Activated B cell treated with CpG ODN at 0.5 μM for 24 hours (primary cell): ENCODE data around the gene CAPN9. TPM values are rescaled to one million over a fixed set of nuclear protein-coding genes. Genes with fewer than 3 reads are reported as not detected.
"Not testable (repeated sequence)": the region's sequence is repeated elsewhere in the genome, so short reads cannot be mapped to it uniquely, and the experiment has no call there.

Experiments used
- ATAC-seq: fragments of 200-7000 bp; cut with Tn5 transposase; one replicate; pipeline ENCODE4 v1.10.0; 2021; ENCODE audit warnings: low read depth, mild to moderate bottlenecking, moderate library complexity
- CTCF ChIA-PET: fragments of 350-600 bp; sonication (Branson Sonifier 250); formaldehyde crosslinking; loops from one replicate; lab custom pipeline; 2021; ENCODE audit warnings: antibody characterized with exemption; lab: Charles Lee
- POLR2A ChIA-PET: fragments of 350-600 bp; sonication (Branson Sonifier 250); formaldehyde crosslinking; loops from one replicate; lab custom pipeline; 2021; ENCODE audit warnings: antibody characterized with exemption; lab: Charles Lee
- DNase-seq: peaks from one replicate; pipeline ENCODE4 v3.0.0; 2022
- H3K27ac Mint-ChIP-seq: one replicate; pipeline ENCODE4 v1.8.0; 2020; ENCODE audit warnings: mixed read lengths
- H3K27me3 Mint-ChIP-seq: one replicate; pipeline ENCODE4 v1.8.0; 2021; ENCODE audit warnings: mixed read lengths
- H3K36me3 Mint-ChIP-seq: one replicate; pipeline ENCODE4 v1.8.0; 2021; ENCODE audit warnings: low read depth, mixed read lengths
- H3K4me1 Mint-ChIP-seq: one replicate; pipeline ENCODE4 v1.8.0; 2021; ENCODE audit warnings: mixed read lengths
- H3K4me3 Mint-ChIP-seq: one replicate; pipeline ENCODE4 v1.8.0; 2020; ENCODE audit warnings: mild to moderate bottlenecking, mixed read lengths
- H3K9me3 Mint-ChIP-seq: one replicate; pipeline ENCODE4 v1.8.0; 2020; ENCODE audit warnings: mixed read lengths
- CTCF ChIP-seq: fragments of 200-600 bp; IDR thresholded peaks from one replicate; pipeline ENCODE4 v1.8.0; 2022; ENCODE audit warnings: antibody characterized with exemption, mild to moderate bottlenecking
- intact Hi-C: fragments of 100-400 bp; cut with micrococcal nuclease; formaldehyde crosslinking; loops from one replicate; pipeline ENCODE4 v1.15.1; 2024
- total RNA-seq: library from RNA; stranded (reverse); gene quantifications from 2 replicates; pipeline ENCODE4 v1.2.3, GENCODE V29; 2022

CAPN9 gene
- total RNA-seq, 1 donor from 2014 or later: not detected

DNA sequence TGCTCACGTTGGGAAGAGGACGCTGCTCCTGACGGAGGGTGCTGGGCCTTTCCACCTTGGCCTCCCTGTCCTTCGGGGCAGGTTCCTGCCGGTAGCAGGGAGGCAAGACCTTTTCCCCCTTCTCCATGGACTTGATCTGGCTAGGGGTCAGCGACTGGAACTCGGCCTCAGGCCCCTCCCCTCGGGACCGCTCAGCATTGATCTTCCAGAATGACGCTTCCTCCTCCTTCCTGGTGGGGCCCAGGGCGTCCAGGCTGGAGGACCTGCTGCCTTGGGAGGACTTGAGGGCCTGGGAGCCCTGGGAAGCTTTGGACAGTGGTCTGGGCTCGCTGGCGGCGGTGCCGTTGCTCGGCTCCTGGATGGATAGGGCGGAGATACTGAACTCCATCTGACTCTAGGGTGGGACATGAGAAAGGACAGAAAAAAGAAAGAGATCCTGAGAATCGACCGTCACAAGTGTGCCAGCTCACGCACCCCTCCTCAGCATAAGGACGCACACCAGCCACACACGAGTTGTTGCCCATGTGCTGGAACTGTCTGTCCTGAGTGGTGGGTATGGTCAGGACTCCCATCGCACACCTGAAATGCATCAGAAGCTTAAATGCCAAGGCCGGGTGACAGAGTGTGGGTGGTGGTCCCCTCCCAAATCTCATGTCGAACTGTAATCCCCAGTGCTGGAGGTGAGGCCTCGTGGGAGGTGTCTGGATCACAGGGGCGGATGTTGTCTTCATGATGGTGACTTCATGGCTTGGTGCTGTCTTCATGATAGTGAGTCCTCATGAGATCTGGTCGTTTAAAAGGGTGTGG, 96.5 kb downstream of the CAPN9 start:
- Mint-ChIP-seq H3K4me3 (no peak overlapping the region), H3K4me1 (no peaks in the 10 kb centered on the region), H3K36me3 (peaks cover 7% of the 10 kb centered on the region), H3K27me3 (no peaks in the 10 kb centered on the region), H3K9me3 (no peaks in the 10 kb centered on the region), H3K27ac (no peak overlapping the region)
- intact Hi-C loops: no loop called here
- TF ChIP-seq CTCF: no peak
- DNase-seq (no peak), ATAC-seq (no peak)
- POLR2A ChIA-PET: no interaction called here
- CTCF ChIA-PET: no interaction called here

- Mint-ChIP-seq H3K27ac (no peak overlapping the region), H3K4me3 (no peak overlapping the region), H3K9me3 (no peaks in the 10 kb centered on the region), H3K4me1 (peaks cover under 1% of the 10 kb centered on the region), H3K36me3 (peaks cover 4% of the 10 kb centered on the region), H3K27me3 (no peaks in the 10 kb centered on the region)
- ATAC-seq (no peak), DNase-seq (no peak)
- ChIA-PET POLR2A (no interaction called here), CTCF (no interaction called here)
- intact Hi-C loops: no loop called here
- TF ChIP-seq CTCF: no peak
These were observed 97.4 kb downstream of the CAPN9 start for GRCh38 chr1:230844561-230844960.

DNA sequence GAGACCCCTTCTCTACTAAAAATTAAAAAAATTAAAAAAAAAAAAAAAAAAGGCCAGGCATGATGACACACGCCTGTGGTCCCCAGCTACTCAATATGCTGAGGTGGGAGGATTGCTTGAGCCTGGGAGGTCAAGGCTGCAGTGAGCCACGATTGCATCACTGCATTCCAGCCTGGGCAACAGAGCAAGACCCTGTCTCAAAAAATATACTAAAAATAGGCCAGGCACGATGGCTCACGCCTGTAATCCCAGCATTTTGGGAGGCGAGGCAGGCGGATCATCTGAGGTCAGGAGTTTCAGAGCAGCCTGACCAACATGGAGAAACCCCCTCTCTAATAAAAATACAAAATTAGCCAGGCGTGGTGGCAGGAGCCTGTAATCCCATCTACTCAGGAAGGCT, 98.0 kb downstream of the CAPN9 start:
- H3K9me3 Mint-ChIP-seq, H3K4me1 Mint-ChIP-seq, intact Hi-C loops, POLR2A ChIA-PET, H3K4me3 Mint-ChIP-seq, DNase-seq, H3K27ac Mint-ChIP-seq, ATAC-seq, CTCF ChIA-PET, H3K36me3 Mint-ChIP-seq, H3K27me3 Mint-ChIP-seq: not testable (repeated sequence)

DNA sequence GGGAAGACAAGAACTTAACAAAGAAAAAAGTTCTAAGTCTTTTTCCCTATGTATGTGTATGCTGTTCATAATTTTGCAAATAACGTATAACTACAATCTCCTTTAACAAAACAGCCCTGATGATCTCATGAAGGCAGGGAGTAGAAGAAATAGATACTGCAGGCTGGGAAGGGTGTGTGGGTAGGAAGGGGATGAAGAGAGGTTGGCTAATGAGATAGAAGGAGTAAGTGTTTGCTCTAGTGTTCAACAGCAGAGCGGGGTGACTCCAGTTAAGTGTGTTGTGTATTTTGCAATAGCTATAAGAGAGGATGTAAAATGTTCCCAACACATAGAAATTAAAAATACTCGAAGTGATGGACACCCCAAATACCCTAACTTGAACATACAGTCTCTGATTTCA, 101.0 kb downstream of the CAPN9 start:
- no peaks in the 10 kb centered on the region for H3K9me3 Mint-ChIP-seq
- H3K4me1 Mint-ChIP-seq: peaks cover 2% of the 10 kb centered on the region
- H3K4me3 Mint-ChIP-seq: no peak overlapping the region
- POLR2A ChIA-PET: no interaction called here
- intact Hi-C loops: no loop called here
- DNase-seq: no peak
- H3K27me3 Mint-ChIP-seq: no peaks in the 10 kb centered on the region
- H3K36me3 Mint-ChIP-seq: peaks cover 7% of the 10 kb centered on the region
- CTCF ChIA-PET: no interaction called here
- no peak for TF ChIP-seq CTCF
- H3K27ac Mint-ChIP-seq: no peak overlapping the region
- ATAC-seq: no peak

DNA sequence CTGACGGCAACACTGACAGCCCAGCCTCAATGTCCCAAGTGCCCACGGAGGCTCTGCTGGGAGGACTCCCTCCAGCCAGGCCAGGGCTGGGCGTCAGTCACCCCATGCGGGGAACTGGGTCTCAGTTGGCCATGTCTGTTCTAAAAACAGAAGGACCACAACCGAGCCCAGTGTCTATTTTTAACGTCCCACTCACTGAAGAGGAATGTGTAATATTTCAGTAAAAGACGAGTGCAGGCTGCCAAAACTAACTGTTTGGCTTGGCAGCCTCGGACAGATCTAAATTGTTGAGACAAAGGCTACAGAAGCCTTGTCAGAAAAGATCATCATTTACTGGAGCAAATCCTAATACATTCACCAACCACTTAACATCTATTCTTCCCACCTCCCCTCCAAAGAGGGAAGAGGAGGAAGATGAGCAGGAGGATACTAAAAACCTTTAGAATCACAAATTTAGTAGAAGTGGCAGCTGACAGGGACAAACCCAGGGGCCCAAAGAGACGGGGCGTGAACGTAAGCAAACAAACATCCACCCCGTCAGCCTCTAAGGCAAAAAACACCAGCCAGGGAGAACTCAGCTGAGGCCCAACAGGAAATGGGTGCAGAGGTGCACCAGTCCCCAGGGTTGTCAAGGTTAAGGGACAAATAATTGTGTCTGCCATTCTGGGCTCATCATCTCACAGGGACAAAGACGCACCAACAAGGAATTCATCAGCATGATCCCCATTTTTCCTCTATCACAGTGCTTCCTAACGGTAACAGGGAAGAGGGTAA, 102.5 kb downstream of the CAPN9 start:
- no peaks in the 10 kb centered on the region for H3K27me3 Mint-ChIP-seq
- ChIA-PET CTCF (no interaction called here), POLR2A (no interaction called here)
- H3K36me3 Mint-ChIP-seq: peaks cover 2% of the 10 kb centered on the region
- no peaks in the 10 kb centered on the region for H3K9me3 Mint-ChIP-seq
- intact Hi-C loops: no loop called here
- no peak for DNase-seq
- H3K4me1 Mint-ChIP-seq: peaks cover 2% of the 10 kb centered on the region
- no peak overlapping the region for H3K4me3 Mint-ChIP-seq
- no peak for ATAC-seq
- H3K27ac Mint-ChIP-seq: no peak overlapping the region
- TF ChIP-seq CTCF: no peak
